IMR-90 (cell line): ENCODE measurements around the gene DCTD. TPM values are rescaled to one million over a fixed set of nuclear protein-coding genes. Genes with fewer than 3 reads are reported as not detected.

ENCODE experiments used
- ATAC-seq: fragments of 200-7000 bp; cut with Tn5 transposase; 2 replicates; pipeline ENCODE4 v1.9.1; 2020; ENCODE audit warnings: low read depth, mild to moderate bottlenecking, moderate library complexity
- BruUV-seq: library from RNA; stranded (reverse); fragments of 400-500 nt; replicated peaks from 2 replicates; lab custom pipeline; 2021; lab: Mats Ljungman, UMichigan
- CTCF ChIA-PET: fragments of 300-600 bp; formaldehyde crosslinking; extraction: SDS; loops from one replicate; lab custom pipeline; 2021; ENCODE audit warnings: antibody characterized with exemption; lab: Yijun Ruan, JAX
- POLR2A ChIA-PET: fragments of 300-600 bp; sonication (Branson Sonifier 250); formaldehyde crosslinking; loops from one replicate; lab custom pipeline; 2022; ENCODE audit warnings: antibody characterized with exemption; ENCODE audit not compliant: unreplicated experiment; lab: Charles Lee
- DNase-seq: peaks from one replicate; pipeline ENCODE4 v3.0.0; 2013
- H2AFZ ChIP-seq: replicated peaks from 2 replicates; pipeline ENCODE3; 2013; ENCODE audit warnings: low read length, mild to moderate bottlenecking; ENCODE audit not compliant: poor library complexity
- H2AK5ac ChIP-seq: 2 replicates; pipeline ENCODE4 v1.6.1; 2013; ENCODE audit warnings: low read depth, low read length, inconsistent platforms
- H2AK9ac ChIP-seq: replicated peaks from 2 replicates; pipeline ENCODE3; 2013; ENCODE audit warnings: mild to moderate bottlenecking, low read depth, low read length, moderate library complexity; ENCODE audit not compliant: poor library complexity
- H2BK120ac ChIP-seq: 2 replicates; pipeline ENCODE4 v1.6.1; 2013; ENCODE audit warnings: low read depth, low read length, inconsistent platforms
- H2BK15ac ChIP-seq: 3 replicates; pipeline ENCODE4 v1.6.1; 2013; ENCODE audit warnings: low read depth, low read length, inconsistent platforms
- H2BK20ac ChIP-seq: 2 replicates; pipeline ENCODE4 v1.6.1; 2013; ENCODE audit warnings: low read depth, mild to moderate bottlenecking, inconsistent platforms, low read length, moderate library complexity
- H2BK5ac ChIP-seq: 2 replicates; pipeline ENCODE4 v1.6.1; 2013; ENCODE audit warnings: mild to moderate bottlenecking, low read depth, low read length, inconsistent platforms; ENCODE audit not compliant: poor library complexity, severe bottlenecking
- H3K14ac ChIP-seq: replicated peaks from 2 replicates; pipeline ENCODE4 v1.6.1; 2013; ENCODE audit warnings: low read depth, low read length, inconsistent platforms
- H3K18ac ChIP-seq: 2 replicates; pipeline ENCODE4 v1.6.1; 2013; ENCODE audit warnings: low read depth, low read length, control low read depth
- H3K23ac ChIP-seq: 2 replicates; pipeline ENCODE4 v1.6.1; 2013; ENCODE audit warnings: low read depth, low read length, inconsistent platforms
- H3K27ac ChIP-seq: 2 replicates; pipeline ENCODE4 v1.5.1; 2013; ENCODE audit warnings: mild to moderate bottlenecking, control low read depth, low read length; ENCODE audit not compliant: insufficient read depth
- H3K27me3 ChIP-seq: 2 replicates; pipeline ENCODE4 v1.6.1; 2013; ENCODE audit warnings: low read length; ENCODE audit not compliant: control insufficient read depth, insufficient read depth
- H3K36me3 ChIP-seq: 2 replicates; pipeline ENCODE4 v1.6.1; 2013; ENCODE audit warnings: low read length, mixed read lengths; ENCODE audit not compliant: control insufficient read depth, insufficient read depth
- H3K4ac ChIP-seq: 2 replicates; pipeline ENCODE4 v1.6.1; 2013; ENCODE audit warnings: low read depth, low read length, inconsistent platforms
- H3K4me1 ChIP-seq: 2 replicates; pipeline ENCODE4 v1.6.1; 2013; ENCODE audit warnings: low read length, mixed read lengths; ENCODE audit not compliant: control insufficient read depth, insufficient read depth
- H3K4me2 ChIP-seq: 2 replicates; pipeline ENCODE4 v1.6.1; 2013; ENCODE audit warnings: low read depth, mild to moderate bottlenecking, control low read depth, low read length, moderate library complexity
- H3K4me3 ChIP-seq: 2 replicates; pipeline ENCODE4 v1.5.1; 2013; ENCODE audit warnings: low read depth, mild to moderate bottlenecking, control low read depth, low read length, moderate library complexity; ENCODE audit not compliant: insufficient read depth
- H3K56ac ChIP-seq: 2 replicates; pipeline ENCODE4 v1.6.1; 2013; ENCODE audit warnings: low read length, inconsistent platforms; ENCODE audit not compliant: insufficient read depth; ENCODE audit errors: extremely low read depth
- H3K79me1 ChIP-seq, 2 experiments: 2 replicates each; pipeline ENCODE4 v1.6.1; 2013; ENCODE audit warnings: low read length in 2 of 2, inconsistent platforms in 1 of 2, low read depth in 1 of 2
- H3K9ac ChIP-seq: 2 replicates; pipeline ENCODE4 v1.6.1; 2013; ENCODE audit warnings: low read depth, low read length, control low read depth
- H3K9me1 ChIP-seq: 2 replicates; pipeline ENCODE4 v1.6.1; 2013; ENCODE audit warnings: low read length, inconsistent platforms; ENCODE audit not compliant: insufficient read depth
- H3K9me3 ChIP-seq: 2 replicates; pipeline ENCODE4 v1.6.1; 2013; ENCODE audit warnings: low read length; ENCODE audit not compliant: control insufficient read depth, insufficient read depth
- H4K20me1 ChIP-seq: 2 replicates; pipeline ENCODE4 v1.6.1; 2013; ENCODE audit warnings: low read length, inconsistent platforms; ENCODE audit not compliant: insufficient read depth
- H4K5ac ChIP-seq: 2 replicates; pipeline ENCODE4 v1.6.1; 2013; ENCODE audit warnings: mild to moderate bottlenecking, low read depth, low read length, control low read depth
- H4K8ac ChIP-seq, 2 experiments: 2 replicates each; pipeline ENCODE4 v1.6.1; 2013; ENCODE audit warnings: low read depth in 2 of 2, low read length in 2 of 2, control low read depth in 1 of 2, inconsistent platforms in 1 of 2
- H4K91ac ChIP-seq: 2 replicates; pipeline ENCODE4 v1.6.1; 2013; ENCODE audit warnings: low read depth, low read length, inconsistent platforms; ENCODE audit not compliant: insufficient read depth
- CEBPB ChIP-seq: IDR thresholded peaks from 2 replicates; pipeline ENCODE4 v1.6.1; 2012; ENCODE audit warnings: low read depth, low read length, improper control_type of control experiment
- CHD1 ChIP-seq: IDR thresholded peaks from 2 replicates; pipeline ENCODE4 v1.6.1; 2012; ENCODE audit warnings: low read depth, low read length, improper control_type of control experiment
- FOS ChIP-seq: fragments of 150-350 bp; IDR thresholded peaks from 2 replicates; pipeline ENCODE4 v1.6.1; 2016; ENCODE audit warnings: low read depth, low read length
- MAFK ChIP-seq: IDR thresholded peaks from 2 replicates; pipeline ENCODE4 v1.6.1; 2012; ENCODE audit warnings: low read depth, low read length, improper control_type of control experiment
- MAZ ChIP-seq: IDR thresholded peaks from 2 replicates; pipeline ENCODE4 v1.6.1; 2012; ENCODE audit warnings: low read depth, mild to moderate bottlenecking, low read length, improper control_type of control experiment, moderate library complexity, borderline replicate concordance
- MXI1 ChIP-seq: IDR thresholded peaks from 2 replicates; pipeline ENCODE4 v1.6.1; 2012; ENCODE audit warnings: low read depth, mild to moderate bottlenecking, low read length, moderate library complexity, borderline replicate concordance
- POLR2A ChIP-seq: IDR thresholded peaks from 2 replicates; pipeline ENCODE4 v1.6.1; 2012; ENCODE audit warnings: mild to moderate bottlenecking, low read depth, low read length
- RAD21 ChIP-seq: IDR thresholded peaks from 2 replicates; pipeline ENCODE4 v1.6.1; 2012; ENCODE audit warnings: low read length, improper control_type of control experiment
- RCOR1 ChIP-seq: IDR thresholded peaks from 2 replicates; pipeline ENCODE4 v1.6.1; 2012; ENCODE audit warnings: mild to moderate bottlenecking, low read length, improper control_type of control experiment; ENCODE audit not compliant: insufficient replicate concordance
- RFX5 ChIP-seq: IDR thresholded peaks from 2 replicates; pipeline ENCODE4 v1.8.0; 2012; ENCODE audit warnings: low read depth, mild to moderate bottlenecking, low read length, moderate library complexity
- SMC3 ChIP-seq: fragments of 150-350 bp; IDR thresholded peaks from 2 replicates; pipeline ENCODE4 v1.6.1; 2016; ENCODE audit warnings: low read depth, mild to moderate bottlenecking, antibody characterized with exemption, low read length, moderate library complexity
- WGBS, 2 experiments: methylation state at CpG; one replicate each; pipeline versions ENCODE4 v1.1.5 to v1.1.7; 2013; ENCODE audit warnings: missing lambda C conversion rate in 2 of 2; ENCODE audit not compliant: insufficient read length in 1 of 2; ENCODE audit errors: extremely low coverage in 2 of 2; 5-methylcytosine and 5-hydroxymethylcytosine counted together
- dilution Hi-C: fragments of 300-500 bp; cut with HindIII; formaldehyde crosslinking; loops from one replicate; pipeline ENCODE4 v1.14.3; 2018; ENCODE audit warnings: low sequenced_read_pairs; ENCODE audit not compliant: unreplicated experiment
- in situ Hi-C: fragments of 300-500 bp; cut with MboI; formaldehyde crosslinking; loops from 3 replicates; pipeline ENCODE4 v1.14.3; 2019; ENCODE audit warnings: low sequenced_read_pairs, inconsistent platforms, mixed read lengths
- intact Hi-C: fragments of 100-400 bp; cut with micrococcal nuclease; formaldehyde crosslinking; loops from 2 replicates; pipeline ENCODE4 v1.10.0; 2022
- polyA plus RNA-seq, 3 experiments: library from polyadenylated mRNA; depleted of rRNA; stranded (reverse); fragments of >200 nt; gene quantifications; 2 replicates each; pipeline ENCODE4 v1.2.3, GENCODE V29; 2012; ENCODE audit warnings: low replicate concordance in 1 of 3
- total RNA-seq: library from RNA; depleted of rRNA; stranded (reverse); fragments of >200 nt; gene quantifications from 2 replicates; pipeline ENCODE4 v1.2.3, GENCODE V29; 2012
- TF ChIP-seq, protein P1 (sequence below): fragments of 150-350 bp; IDR thresholded peaks from 2 replicates; pipeline ENCODE4 v1.6.1; 2017; ENCODE audit warnings: mild to moderate bottlenecking, antibody characterized with exemption, low read length, low read depth
- TF ChIP-seq, protein P2 (sequence below): fragments of 150-350 bp; IDR thresholded peaks from 2 replicates; pipeline ENCODE4 v1.6.1; 2016; ENCODE audit warnings: low read depth, mild to moderate bottlenecking, low read length, moderate library complexity, borderline replicate concordance
- TF ChIP-seq, protein P3 (sequence below): conservative IDR thresholded peaks from 2 replicates; pipeline ENCODE4 v1.5.1; 2012; ENCODE audit warnings: mild to moderate bottlenecking, low read depth, low read length, improper control_type of control experiment

DCTD gene
- total and polyA plus RNA-seq, 2 of the 4 experiments (the other 2 are of a cell fraction), result 90.3 to 127 TPM

DNA sequence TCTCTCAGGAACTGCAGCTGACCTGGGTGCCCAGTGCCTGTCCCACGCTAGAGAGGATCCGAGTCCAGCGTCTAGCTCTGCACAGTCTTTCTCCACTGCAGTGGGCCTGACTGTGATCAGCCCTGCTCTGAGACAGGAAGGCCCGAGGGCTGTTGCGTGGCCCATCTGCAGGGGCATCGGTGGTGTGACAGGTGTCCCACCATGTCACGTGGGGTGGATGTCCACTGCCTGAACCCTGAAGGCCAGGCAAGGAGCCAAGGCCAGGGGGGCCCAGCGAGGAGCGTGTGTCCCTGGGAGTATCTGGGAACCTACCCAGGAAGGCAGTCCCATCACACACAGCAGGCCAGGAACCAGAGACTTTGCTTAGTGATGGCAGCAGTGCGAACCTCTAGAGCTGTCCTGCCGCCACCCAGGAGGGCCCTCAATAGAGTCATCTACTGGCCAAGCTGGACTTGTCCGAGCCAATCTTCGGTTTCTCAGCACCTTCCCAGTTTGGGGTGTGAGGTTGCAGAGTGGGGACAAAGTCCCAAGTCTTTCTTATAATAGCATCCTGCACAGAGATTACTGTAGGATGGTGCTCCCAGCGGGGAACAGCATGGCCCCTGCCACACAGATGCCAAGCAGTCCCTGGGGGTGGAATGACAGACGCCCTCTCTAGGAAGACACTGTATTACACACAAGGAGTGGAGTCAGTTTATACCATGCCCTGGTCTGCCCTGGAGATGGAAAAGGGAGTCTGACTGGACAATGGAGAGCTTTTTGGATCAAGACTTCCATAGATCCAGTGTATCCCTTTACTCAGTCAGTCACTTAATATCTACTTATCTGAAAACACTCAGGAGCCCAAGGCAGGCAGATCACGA lies 38.3 kb downstream of the DCTD start:
- no peak overlapping the region for H2BK20ac ChIP-seq
- H2AFZ ChIP-seq, result no peak overlapping the region
- no peaks in the 10 kb centered on the region for H3K79me1 ChIP-seq
- no peak overlapping the region for H2AK9ac ChIP-seq
- H4K91ac ChIP-seq, result no peak overlapping the region
- H2AK5ac ChIP-seq, result no peak overlapping the region
- H3K14ac ChIP-seq, result no peak overlapping the region
- H3K27ac ChIP-seq, result no peak overlapping the region
- H3K18ac ChIP-seq, result no peak overlapping the region
- no peak overlapping the region for H3K4me2 ChIP-seq
- dilution Hi-C loops, result no loop called here
- no peak overlapping the region for H3K23ac ChIP-seq
- in situ Hi-C loops, result no loop called here
- H2BK5ac ChIP-seq, result no peak overlapping the region
- no peak overlapping the region for H3K4me3 ChIP-seq
- no TSS peak for BruUV-seq
- H4K20me1 ChIP-seq, result no peaks in the 10 kb centered on the region
- no peaks in the 10 kb centered on the region; the same call in 1 of the 2 replicates for H3K9me1 ChIP-seq
- DNase-seq, result no peak
- TF ChIP-seq RFX5 (no peak), CEBPB (no peak), MXI1 (no peak), SMC3 (no peak), MAZ (no peak), POLR2A (no peak), RAD21 (no peak), MAFK (no peak), CHD1 (no peak), RCOR1 (no peak), FOS (no peak)
- TF ChIP-seq, protein P1, sequence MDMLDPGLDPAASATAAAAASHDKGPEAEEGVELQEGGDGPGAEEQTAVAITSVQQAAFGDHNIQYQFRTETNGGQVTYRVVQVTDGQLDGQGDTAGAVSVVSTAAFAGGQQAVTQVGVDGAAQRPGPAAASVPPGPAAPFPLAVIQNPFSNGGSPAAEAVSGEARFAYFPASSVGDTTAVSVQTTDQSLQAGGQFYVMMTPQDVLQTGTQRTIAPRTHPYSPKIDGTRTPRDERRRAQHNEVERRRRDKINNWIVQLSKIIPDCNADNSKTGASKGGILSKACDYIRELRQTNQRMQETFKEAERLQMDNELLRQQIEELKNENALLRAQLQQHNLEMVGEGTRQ, result no peak
- TF ChIP-seq, protein P2, sequence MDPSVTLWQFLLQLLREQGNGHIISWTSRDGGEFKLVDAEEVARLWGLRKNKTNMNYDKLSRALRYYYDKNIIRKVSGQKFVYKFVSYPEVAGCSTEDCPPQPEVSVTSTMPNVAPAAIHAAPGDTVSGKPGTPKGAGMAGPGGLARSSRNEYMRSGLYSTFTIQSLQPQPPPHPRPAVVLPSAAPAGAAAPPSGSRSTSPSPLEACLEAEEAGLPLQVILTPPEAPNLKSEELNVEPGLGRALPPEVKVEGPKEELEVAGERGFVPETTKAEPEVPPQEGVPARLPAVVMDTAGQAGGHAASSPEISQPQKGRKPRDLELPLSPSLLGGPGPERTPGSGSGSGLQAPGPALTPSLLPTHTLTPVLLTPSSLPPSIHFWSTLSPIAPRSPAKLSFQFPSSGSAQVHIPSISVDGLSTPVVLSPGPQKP, result no peak
- TF ChIP-seq, protein P3, sequence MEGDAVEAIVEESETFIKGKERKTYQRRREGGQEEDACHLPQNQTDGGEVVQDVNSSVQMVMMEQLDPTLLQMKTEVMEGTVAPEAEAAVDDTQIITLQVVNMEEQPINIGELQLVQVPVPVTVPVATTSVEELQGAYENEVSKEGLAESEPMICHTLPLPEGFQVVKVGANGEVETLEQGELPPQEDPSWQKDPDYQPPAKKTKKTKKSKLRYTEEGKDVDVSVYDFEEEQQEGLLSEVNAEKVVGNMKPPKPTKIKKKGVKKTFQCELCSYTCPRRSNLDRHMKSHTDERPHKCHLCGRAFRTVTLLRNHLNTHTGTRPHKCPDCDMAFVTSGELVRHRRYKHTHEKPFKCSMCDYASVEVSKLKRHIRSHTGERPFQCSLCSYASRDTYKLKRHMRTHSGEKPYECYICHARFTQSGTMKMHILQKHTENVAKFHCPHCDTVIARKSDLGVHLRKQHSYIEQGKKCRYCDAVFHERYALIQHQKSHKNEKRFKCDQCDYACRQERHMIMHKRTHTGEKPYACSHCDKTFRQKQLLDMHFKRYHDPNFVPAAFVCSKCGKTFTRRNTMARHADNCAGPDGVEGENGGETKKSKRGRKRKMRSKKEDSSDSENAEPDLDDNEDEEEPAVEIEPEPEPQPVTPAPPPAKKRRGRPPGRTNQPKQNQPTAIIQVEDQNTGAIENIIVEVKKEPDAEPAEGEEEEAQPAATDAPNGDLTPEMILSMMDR, result no peak
- intact Hi-C loops, result no loop called here
- H3K9me3 ChIP-seq, result no peaks in the 10 kb centered on the region; the same call in 1 of the 2 replicates
- WGBS, 2 experiments, result 100% methylated on average over 1 of the region's 16 CpGs; no CpG with 5 or more reads in 1 of the 2 experiments
- peaks cover 8% of the 10 kb centered on the region for H3K36me3 ChIP-seq
- no peak overlapping the region for H3K9ac ChIP-seq
- CTCF ChIA-PET, result interaction anchor here (0.6 kb wide), 2 partner anchors 7 to 33 kb away, joined by 3 to 6 read pairs; no protein-coding TSS in a partner anchor
- no peak overlapping the region for H4K5ac ChIP-seq
- no peak overlapping the region for H4K8ac ChIP-seq
- POLR2A ChIA-PET, result no interaction called here
- no peak for ATAC-seq
- no peaks in the 10 kb centered on the region; the same call in 1 of the 2 replicates for H3K4me1 ChIP-seq
- no peaks in the 10 kb centered on the region for H3K27me3 ChIP-seq
- no peak overlapping the region for H3K56ac ChIP-seq
- H2BK15ac ChIP-seq, result no peak overlapping the region
- H2BK120ac ChIP-seq, result no peak overlapping the region
- no peak overlapping the region for H3K4ac ChIP-seq
